ENCODE measurements around the gene GLI3.

Gene GLI3

GRCh38 chr7:41999736-42000283 is 237.2 kb downstream of the GLI3 start:
- no peak for DNase-seq (ENCODE audit: low read depth)

GRCh38 chr7:41998041-41998440 is 239.0 kb downstream of the GLI3 start:
- no peak for DNase-seq (ENCODE audit: low read depth)

- DNase-seq (ENCODE audit: low read depth) = no peak
Observed at GRCh38 chr7:41997151-41997550, 239.9 kb downstream of the GLI3 start.

- peak; percentile 57 for DNase-seq (ENCODE audit: low read depth)
Observed at GRCh38 chr7:41996381-41997035, 240.5 kb downstream of the GLI3 start.

GRCh38 chr7:41995632-41996271 is 241.3 kb downstream of the GLI3 start:
- DNase-seq (ENCODE audit: low read depth) = no peak

GRCh38 chr7:41994746-41995110 is 242.3 kb downstream of the GLI3 start:
- DNase-seq (ENCODE audit: low read depth) = peak; percentile 34

- no peak for DNase-seq (ENCODE audit: low read depth)
Observed at GRCh38 chr7:41994036-41994745, 242.8 kb downstream of the GLI3 start.

- DNase-seq (ENCODE audit: low read depth) = peak; percentile 56
Observed at GRCh38 chr7:41992881-41993867, 243.8 kb downstream of the GLI3 start.

GRCh38 chr7:41984888-41985287 is 252.1 kb downstream of the GLI3 start:
- DNase-seq (ENCODE audit: low read depth) = no peak

- no peak for DNase-seq (ENCODE audit: low read depth)
Observed at GRCh38 chr7:41981046-41982040, 255.7 kb downstream of the GLI3 start.

GRCh38 chr7:41979834-41980307 is 257.1 kb downstream of the GLI3 start:
- peak; percentile 52 for DNase-seq (ENCODE audit: low read depth)

GRCh38 chr7:41978858-41979257 is 258.2 kb downstream of the GLI3 start:
- no peak for DNase-seq (ENCODE audit: low read depth)

GRCh38 chr7:41977661-41978060 is 259.3 kb downstream of the GLI3 start:
- no peak for DNase-seq (ENCODE audit: low read depth)

GRCh38 chr7:41977151-41977651 is 259.8 kb downstream of the GLI3 start:
- peak; percentile 62 for DNase-seq (ENCODE audit: low read depth)

- no peak for DNase-seq (ENCODE audit: low read depth)
Observed at GRCh38 chr7:41976411-41976810, 260.6 kb downstream of the GLI3 start.

GRCh38 chr7:41975849-41976248 is 261.2 kb downstream of the GLI3 start:
- DNase-seq (ENCODE audit: low read depth) = no peak

- no peak for DNase-seq (ENCODE audit: low read depth)
Observed at GRCh38 chr7:41974870-41975557, 262.0 kb downstream of the GLI3 start.

- no peak for DNase-seq (ENCODE audit: low read depth)
Observed at GRCh38 chr7:41973202-41973730, 263.7 kb downstream of the GLI3 start.

GRCh38 chr7:41972776-41973175 is 264.2 kb downstream of the GLI3 start:
- no peak for DNase-seq (ENCODE audit: low read depth)
